WI38 (cell line): ENCODE results near the gene PEX11G.
"Not testable (repeated sequence)": the region's sequence is repeated elsewhere in the genome, so short reads cannot be mapped to it uniquely, and the experiment has no call there.

ENCODE experiments used
- H3K4me3 ChIP-seq: 2 replicates; pipeline ENCODE4 v1.5.1; 2011; ENCODE audit warnings: low read depth, mild to moderate bottlenecking, control low read depth, low read length
- CTCF ChIP-seq: IDR thresholded peaks from 2 replicates; pipeline ENCODE4 v1.5.1; 2012; ENCODE audit warnings: low read depth, mild to moderate bottlenecking, control low read depth, low read length

The PEX11G gene

GRCh38 chr19:7456964-7457541, 31.8 kb downstream of the PEX11G start:
- TF ChIP-seq CTCF, result no peak
- no peak overlapping the region for H3K4me3 ChIP-seq

GRCh38 chr19:7455600-7456296, 33.1 kb downstream of the PEX11G start:
- no peak overlapping the region for H3K4me3 ChIP-seq
- no peak for TF ChIP-seq CTCF

- no peak for TF ChIP-seq CTCF
- H3K4me3 ChIP-seq, result no peak overlapping the region
Observed at GRCh38 chr19:7454998-7455397, 33.8 kb downstream of the PEX11G start.

- no peak for TF ChIP-seq CTCF
Observed at GRCh38 chr19:7450243-7451223, 38.3 kb downstream of the PEX11G start.

GRCh38 chr19:7449391-7450070, 39.3 kb downstream of the PEX11G start:
- not testable (repeated sequence) for H3K4me3 ChIP-seq

More at GRCh38 chr19:7450243-7451223, 38.3 kb downstream of the PEX11G start:
- H3K4me3 ChIP-seq, result no peak overlapping the region

- no peak overlapping the region for H3K4me3 ChIP-seq
- no peak for TF ChIP-seq CTCF
Observed at GRCh38 chr19:7447648-7448047, 41.2 kb downstream of the PEX11G start.

GRCh38 chr19:7445104-7445503, 43.7 kb downstream of the PEX11G start:
- H3K4me3 ChIP-seq, result no peak overlapping the region
- no peak for TF ChIP-seq CTCF
